ENCODE measurements around the gene SH3D21.

SH3D21 gene

GRCh38 chr1:36330940-36331339 is 24.8 kb downstream of the SH3D21 start:
- no peak for DNase-seq

DNA sequence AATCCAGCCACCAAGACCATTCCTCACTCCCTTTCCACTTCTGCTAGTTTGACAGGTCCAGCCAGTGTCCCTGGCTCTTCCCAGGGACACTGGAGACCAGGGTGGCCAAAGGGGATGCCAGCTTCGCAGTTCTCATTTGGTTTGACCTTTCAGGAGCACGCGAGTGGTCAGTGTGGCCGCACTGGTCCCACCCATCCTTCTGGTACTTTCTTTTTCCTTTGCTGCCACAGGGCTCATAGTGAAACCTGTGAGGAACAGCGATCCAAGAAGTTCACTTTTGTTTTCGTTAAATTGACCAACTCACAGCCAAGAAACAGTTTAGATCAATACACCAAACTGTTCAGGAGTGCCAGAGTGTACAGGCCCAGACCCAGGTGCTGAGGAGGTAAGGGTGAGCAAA is 31.7 kb downstream of the SH3D21 start:
- no peak for DNase-seq

GRCh38 chr1:36339215-36339614 is 33.0 kb downstream of the SH3D21 start:
- DNase-seq = no peak

DNA sequence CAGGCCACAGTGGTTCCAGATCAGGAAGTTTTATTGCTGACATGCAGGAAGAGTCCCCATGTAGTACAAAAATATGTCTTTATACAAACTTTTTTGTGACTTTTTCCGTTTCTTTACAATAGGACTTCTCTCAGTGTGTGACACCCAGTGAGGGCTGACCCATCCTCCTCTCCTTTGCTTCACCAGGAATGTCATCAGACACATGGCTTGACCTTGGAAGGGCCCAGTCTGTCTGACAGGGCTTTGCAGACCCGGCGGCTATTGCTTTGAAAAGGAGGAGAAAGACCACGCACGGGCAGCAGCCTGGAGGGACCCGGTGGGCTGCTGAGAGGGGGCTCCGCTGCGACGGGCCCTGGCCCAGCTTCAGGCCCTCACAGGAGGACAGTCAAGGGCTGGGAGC is 33.4 kb downstream of the SH3D21 start:
- no peak for DNase-seq

DNA sequence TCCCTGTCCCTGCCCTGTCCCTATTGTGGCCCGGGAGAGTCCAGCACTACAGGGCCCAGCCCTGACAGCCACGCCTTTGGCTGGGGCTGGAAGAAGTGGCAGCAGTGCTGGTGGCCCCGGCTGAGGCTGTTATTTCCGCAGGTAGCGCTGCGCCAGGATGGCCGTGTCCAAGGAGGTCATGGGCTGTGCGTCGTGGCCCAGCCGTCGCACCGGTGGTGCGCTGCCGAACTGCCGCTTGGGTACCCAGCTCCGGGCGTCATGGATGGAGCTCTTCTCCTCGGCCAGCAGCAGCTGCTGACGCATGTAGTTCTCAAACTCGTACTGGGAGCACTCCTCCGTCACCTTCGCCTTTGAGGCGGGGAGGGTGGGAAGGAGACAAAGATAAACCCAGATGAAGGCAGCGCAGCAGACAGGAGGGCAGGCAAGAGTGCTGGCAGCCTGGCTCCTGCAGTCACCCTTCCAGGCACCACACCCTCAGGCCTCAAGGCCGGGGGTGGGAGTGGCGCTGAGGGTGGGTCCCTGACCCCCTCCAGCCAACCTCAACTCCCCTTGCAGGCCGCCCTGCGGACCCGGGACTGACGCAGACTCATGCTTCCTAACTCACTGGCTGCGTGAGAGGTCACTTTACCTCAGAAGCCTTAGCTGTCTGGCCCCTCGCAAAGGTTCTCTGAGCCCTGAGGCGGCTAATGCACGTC is 35.6 kb downstream of the SH3D21 start:
- DNase-seq = no peak

DNA sequence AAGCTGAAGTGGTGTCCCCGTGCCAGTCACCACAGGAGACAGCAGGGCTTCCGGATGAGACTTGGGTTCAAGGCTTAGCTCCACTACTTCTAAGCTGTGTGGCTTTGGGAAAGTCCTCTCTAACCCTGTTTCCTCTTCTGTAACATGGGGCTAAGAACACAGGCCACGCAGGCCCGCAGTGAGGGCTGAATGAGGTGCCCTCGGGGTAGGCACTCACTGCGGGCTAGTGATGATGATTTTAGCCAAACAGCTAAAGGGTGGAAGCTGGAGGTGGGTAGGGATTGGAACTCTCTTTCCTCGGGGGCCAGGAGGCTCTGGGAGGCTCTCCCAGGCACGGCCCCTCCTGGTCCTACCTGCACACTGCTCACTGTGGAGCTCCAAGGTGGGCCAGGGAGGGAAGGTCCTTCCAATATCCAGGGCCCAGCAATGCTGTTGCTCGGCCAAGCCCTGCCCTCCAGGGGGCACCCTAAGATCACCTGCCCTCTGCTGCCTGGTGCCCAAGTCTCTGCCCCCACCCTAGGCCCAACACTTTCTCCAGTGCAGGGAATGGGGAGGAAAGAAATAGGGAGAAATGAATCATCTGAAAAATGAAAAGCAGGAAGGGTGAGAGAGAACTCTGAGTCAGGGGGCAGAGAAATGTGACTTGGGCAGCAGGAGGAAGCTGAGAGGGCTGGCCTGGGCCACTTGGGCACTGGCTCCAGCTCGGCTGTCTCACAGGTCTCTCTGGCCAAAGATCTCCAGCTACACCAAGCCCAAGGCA is 36.4 kb downstream of the SH3D21 start:
- no peak for DNase-seq

GRCh38 chr1:36343651-36344394 is 37.7 kb downstream of the SH3D21 start:
- no peak for DNase-seq

DNA sequence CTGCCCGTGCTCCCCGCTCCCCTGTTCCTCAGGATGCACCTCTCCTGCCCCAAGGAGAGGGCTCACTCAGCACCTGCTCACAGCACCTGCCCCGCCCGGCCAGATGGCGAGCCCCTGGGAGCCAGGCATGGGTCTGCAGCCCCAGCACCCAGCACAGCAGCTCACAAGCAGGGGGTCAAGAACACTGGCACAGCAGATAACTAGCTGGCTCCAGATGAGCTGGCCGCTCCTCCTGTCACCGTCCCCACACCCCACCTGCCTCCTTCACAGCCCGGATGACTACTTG is 38.2 kb downstream of the SH3D21 start:
- DNase-seq = no peak

DNA sequence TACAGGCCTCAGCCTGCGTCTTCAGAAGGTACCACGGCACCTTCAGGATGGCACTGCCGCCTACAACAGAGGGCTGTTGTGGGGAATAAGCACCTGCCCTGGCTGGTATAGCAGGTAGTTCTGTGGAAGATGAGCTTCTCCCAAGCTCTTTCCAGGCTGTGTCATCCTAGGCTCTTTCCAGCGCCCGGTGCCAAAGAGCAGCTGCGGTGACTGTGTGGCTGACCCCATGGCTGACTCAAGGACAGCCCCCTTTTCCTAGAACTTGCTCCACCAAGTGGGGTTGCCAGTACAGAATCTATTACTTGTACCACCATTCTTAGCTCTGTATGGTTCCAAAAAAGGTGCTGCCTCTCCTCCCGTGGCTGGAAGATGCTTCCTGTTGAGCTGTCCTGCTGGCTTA is 39.2 kb downstream of the SH3D21 start:
- no peak for DNase-seq

- DNase-seq = no peak
These were observed 40.7 kb downstream of the SH3D21 start for GRCh38 chr1:36346741-36347370.

DNA sequence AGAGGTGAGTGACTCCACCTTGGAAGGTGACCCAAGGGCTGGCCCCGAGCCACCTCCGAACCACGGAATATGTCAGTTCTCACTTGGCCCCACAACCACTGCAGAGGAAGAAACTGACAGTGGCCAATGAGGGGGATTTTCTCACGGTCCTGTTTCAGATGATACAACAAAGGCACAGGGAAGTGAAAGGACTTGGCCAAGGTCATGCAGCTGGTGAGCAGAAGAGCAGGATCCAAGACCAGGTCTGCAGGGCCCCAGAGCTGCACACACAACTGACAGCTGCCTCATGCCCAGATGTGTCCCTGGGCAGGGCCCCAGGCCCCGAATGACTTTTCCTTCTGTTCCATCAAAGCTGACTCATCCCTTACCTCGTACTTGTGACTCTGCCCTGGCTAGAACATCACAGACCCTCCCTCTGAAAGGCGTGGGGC is 43.1 kb downstream of the SH3D21 start:
- DNase-seq = no peak

- DNase-seq = no peak
These were observed 43.7 kb downstream of the SH3D21 start for GRCh38 chr1:36349839-36350238.

DNA sequence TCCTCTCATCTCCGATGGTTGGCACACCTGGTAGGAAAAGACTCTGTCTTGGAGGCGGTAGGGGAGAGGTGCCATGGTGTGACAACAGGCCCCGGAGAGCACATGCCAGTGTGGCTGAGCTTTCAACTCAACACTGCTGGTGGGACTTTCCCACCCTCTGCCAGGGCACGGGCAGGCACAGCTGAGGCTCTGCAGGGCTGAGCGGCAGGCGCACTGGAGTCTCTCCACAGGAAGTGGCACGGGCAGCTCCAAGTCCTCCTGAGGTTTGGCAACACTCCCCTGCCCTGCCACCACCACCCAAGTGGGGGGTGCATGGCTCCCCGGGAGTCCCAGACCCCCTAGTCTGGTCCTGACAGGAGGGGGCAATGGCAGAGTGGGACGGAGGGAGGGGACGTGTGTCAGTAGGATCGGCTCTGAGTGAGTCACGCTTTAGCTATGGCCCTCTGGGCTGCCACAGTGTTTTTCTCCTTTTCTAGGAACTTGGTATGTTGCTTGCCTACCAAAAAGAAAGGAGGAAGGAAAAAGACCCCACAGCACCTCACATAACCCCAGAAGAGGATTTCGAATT is 44.6 kb downstream of the SH3D21 start:
- no peak for DNase-seq

DNA sequence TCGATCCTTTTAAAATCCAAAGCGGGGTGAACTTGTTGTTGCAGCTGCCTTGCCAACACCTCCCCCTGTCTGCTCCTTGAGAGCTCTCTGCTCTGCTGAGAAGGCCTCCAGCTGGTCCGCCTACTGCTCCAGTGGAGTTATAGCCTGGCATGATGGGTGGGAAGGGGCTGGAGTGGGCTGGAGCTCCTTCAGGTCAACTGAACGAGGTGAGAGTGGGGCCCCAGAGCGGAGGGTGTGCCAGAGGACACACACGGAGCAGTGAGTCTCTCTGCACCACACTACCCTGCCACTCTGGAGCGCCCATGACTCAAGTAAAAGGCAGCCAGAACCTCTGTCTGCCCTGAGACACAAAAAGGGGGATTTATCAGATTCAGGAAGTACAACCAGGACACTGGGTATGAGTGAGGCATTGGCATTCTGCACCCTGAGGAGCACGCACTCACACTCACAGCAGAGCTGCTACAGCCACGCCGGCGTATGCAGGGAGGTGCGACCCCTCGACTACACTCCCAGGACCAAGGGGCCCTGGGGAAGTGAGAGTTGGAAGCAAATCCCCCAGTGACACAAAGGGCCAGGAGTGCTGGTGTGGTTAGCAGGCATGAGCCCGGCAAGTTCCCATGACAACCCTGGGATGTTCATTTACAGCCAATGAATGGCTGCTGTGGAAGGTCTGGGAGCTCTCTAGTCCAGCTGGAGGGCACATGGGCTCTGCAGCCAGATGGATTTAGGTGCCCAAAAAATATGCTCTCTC is 45.2 kb downstream of the SH3D21 start:
- DNase-seq = no peak

- no peak for DNase-seq
These were observed 46.1 kb downstream of the SH3D21 start for GRCh38 chr1:36352125-36352909.

DNA sequence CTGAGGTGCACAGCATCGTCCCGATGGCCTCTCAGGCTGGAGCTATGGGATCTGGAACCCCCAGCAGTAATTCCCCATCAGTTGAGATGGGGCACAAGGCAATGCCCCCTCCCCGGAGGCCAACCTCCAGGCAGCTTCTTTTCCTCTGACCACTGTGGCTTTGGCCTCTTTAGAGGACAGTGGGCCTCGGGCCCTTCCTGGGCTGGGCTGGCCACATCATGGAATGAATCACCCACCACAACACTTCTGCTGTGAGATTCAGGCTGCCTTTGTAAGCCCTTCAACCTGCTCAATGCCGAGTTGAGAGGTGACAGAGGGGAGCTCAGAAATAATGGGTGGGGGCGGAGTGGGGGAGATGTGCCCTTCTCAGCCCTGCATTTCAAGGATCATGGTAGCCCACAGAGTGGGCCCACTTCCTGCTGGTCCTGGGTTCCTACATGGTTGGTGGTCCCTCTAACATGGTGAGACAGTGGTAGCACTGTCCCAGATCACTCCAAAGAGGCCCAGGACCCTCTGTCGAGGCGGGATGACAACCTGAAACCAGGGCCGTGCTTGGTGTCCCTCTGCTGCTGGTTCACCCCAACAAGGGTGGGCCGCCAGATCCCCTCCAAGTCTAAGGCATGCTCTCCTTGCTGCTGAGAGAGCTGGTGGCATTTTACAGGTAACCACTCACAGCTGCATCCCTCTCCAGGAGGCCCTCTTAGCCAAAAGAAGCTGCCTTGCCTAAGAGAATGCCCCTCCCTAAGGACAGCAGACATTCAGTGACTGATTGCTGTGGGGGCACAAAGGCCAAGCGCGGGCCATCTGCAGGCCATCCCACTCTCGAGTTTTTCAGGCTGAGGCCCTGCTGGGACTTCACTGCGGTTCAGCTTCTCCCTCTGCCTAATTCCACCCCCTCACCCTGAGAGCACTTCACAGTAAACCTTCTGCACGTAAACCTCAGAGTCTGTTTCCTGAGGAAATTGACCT is 47.0 kb downstream of the SH3D21 start:
- DNase-seq = no peak

DNA sequence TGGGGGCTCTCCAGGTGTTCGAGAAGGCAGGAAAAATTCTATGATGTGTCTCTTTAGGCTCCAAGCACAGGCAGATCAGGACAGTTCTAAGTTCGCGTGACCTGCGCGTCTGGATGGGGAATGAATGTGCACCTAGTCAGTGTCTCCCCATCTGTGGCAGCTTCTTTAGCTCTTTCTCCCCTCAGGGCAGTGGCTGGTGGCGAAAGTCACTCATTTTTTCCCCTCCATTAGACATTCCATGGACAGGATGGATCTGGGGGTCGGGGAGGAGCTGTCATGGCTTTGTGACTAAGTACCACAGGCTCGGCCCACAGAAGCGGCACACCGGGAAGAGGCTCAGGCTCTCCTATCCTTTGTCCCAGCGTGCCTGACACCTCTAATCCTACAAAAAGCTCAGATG is 48.3 kb downstream of the SH3D21 start:
- no peak for DNase-seq

- DNase-seq = no peak
These were observed 49.6 kb downstream of the SH3D21 start for GRCh38 chr1:36355811-36356210.

GRCh38 chr1:36358514-36359084 is 52.4 kb downstream of the SH3D21 start:
- DNase-seq = no peak

DNA sequence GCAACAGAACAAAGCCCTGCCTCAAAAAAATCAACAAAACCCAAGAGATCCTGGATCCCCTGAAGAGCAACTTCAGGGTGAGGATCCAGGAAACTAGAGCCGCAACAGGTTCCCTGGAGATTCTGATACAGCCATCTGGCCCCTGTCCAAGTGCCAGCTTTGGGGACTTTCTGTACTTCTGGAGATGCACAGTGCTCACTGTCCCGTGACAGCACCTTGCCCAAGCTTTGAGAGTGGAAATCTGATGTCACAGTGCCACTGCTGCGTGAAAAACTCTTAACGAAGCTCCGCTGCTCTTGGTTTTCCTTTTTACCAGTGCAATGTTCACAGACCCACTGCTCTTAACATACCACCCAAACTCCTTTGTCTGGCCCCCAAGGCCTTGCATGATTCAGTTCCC is 53.2 kb downstream of the SH3D21 start:
- no peak for DNase-seq

All from NCI-H1436 treated with DMSO at 0.1 percent for 48 hours (cell line).